ENCODE data around the gene CBX1.

DNA sequence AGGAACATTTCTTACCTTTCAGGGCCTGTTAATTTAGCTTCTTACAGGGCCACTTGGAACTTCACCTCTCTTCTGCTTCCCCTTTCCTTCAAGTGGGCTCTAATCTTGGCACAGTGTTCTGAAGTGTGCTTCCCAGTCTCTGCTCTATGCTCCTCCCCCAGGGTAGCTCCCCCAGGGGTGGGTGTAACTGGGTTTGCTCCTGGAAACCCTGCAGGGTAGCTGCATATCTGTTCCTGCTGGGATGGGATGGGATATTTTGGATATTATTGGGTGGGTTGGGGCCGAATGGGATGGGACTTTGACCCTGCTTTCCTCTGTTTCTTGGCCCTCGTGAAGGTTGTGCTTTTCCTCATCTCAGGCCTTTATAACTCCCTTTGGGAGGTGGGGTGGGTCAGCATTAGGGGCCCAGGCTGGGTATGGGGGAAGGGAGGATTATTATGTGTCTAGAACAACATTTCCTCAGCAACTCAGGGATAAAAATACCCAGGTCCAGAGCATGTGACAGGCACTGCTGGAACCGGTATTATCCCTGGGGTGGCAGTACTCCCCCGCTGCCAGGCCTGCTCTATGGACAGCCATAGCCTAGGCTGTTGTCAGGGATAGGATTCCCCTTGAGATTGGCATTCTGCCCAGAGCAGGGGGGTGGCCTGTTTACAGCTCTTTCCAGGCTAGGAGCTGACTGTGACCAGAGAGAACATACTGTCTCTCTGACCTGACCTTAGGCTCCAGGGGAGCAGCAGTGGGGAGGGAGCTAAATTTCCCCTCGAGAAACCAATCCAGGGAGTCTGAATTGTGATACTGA lies 48.1 kb downstream of the CBX1 start:
- TF ChIP-seq SMAD1 (IDR thresholded peaks at IDR 0.05; ENCODE audit: low read depth, partially characterized antibody) (no peak), CTCF (IDR thresholded peaks at IDR 0.05 in 2 of 3, conservative IDR thresholded peaks at IDR 0.05 in 1 of 3; ENCODE audit: control insufficient read depth in 2 of 3, extremely low read depth in 1 of 3, insufficient read depth in 1 of 3, low read depth in 3 of 3, low read length in 3 of 3) (no peak), SP1 (IDR thresholded peaks at IDR 0.05; ENCODE audit: low read depth, low read length) (no peak), MYC (IDR thresholded peaks at IDR 0.05; ENCODE audit: insufficient read depth, insufficient read length, insufficient replicate concordance, low read length, severe bottlenecking) (no peak), LARP7 (IDR thresholded peaks at IDR 0.05) (no peak), POLR2AphosphoS5 (IDR thresholded peaks at IDR 0.05; ENCODE audit: low read length) (no peak), RB1 (IDR thresholded peaks at IDR 0.05; ENCODE audit: borderline replicate concordance) (no peak), ATF3 (IDR thresholded peaks at IDR 0.05; ENCODE audit: borderline replicate concordance, extremely low read depth, low read depth, low read length) (no peak), MTA3 (IDR thresholded peaks at IDR 0.05; ENCODE audit: borderline replicate concordance, low read length) (no peak), ZNF274 (IDR thresholded peaks at IDR 0.05; ENCODE audit: insufficient read depth, insufficient read length) (no peak)
